Keratinocyte (primary cell): Measurements from ENCODE around the gene CABLES2. TPM values are rescaled to one million over a fixed set of nuclear protein-coding genes. Genes with fewer than 3 reads are reported as not detected.

Experiments used
- DNase-seq: peaks from one replicate; pipeline ENCODE4 v3.0.0-alpha.2; 2011; ENCODE audit warnings: low read depth, missing footprints, low spot score
- FAIRE-seq: peaks from 2 replicates; lab custom pipeline; 2011; peaks lifted over from hg19 to GRCh38; lab: Jason Lieb, UNC
- H2AFZ ChIP-seq: 2 replicates; pipeline ENCODE4 v1.6.0; 2012; ENCODE audit warnings: low read length, control low read depth, inconsistent platforms; ENCODE audit not compliant: control insufficient read depth
- H3K27ac ChIP-seq: 2 replicates; pipeline ENCODE4 v1.5.1; 2011; ENCODE audit warnings: low read length; ENCODE audit not compliant: control insufficient read depth, insufficient read depth
- H3K27me3 ChIP-seq: 3 replicates; pipeline ENCODE4 v1.6.0; 2011; ENCODE audit warnings: low read length; ENCODE audit not compliant: control insufficient read depth, insufficient read depth; ENCODE audit errors: extremely low read depth
- H3K36me3 ChIP-seq, 2 experiments: 2 replicates in 1 of 2; 3 replicates in 1 of 2; pipeline ENCODE4 v1.5.1; 2011; ENCODE audit warnings: low read length in 2 of 2, mild to moderate bottlenecking in 1 of 2; ENCODE audit not compliant: control insufficient read depth in 2 of 2, insufficient read depth in 2 of 2; ENCODE audit errors: extremely low read depth in 1 of 2
- H3K4me1 ChIP-seq: 3 replicates; pipeline ENCODE4 v1.5.1; 2011; ENCODE audit warnings: low read length; ENCODE audit not compliant: control insufficient read depth, insufficient read depth; ENCODE audit errors: extremely low read depth
- H3K4me2 ChIP-seq: 3 replicates; pipeline ENCODE4 v1.6.0; 2011; ENCODE audit warnings: low read depth, low read length; ENCODE audit not compliant: control insufficient read depth, insufficient read depth; ENCODE audit errors: extremely low read depth
- H3K4me3 ChIP-seq, 3 experiments: fragments of 200-600 bp in 1 of 3; sonication (generic) in 1 of 3; 2 replicates in 2 of 3; 3 replicates in 1 of 3; pipeline ENCODE4 v1.5.1; 2011 to 2016; ENCODE audit warnings: low read length in 3 of 3, mild to moderate bottlenecking in 3 of 3, control low read depth in 2 of 3, inconsistent platforms in 1 of 3, low read depth in 1 of 3, mixed read lengths in 1 of 3, mixed run types in 1 of 3, moderate library complexity in 1 of 3; ENCODE audit not compliant: control insufficient read depth in 2 of 3, insufficient read depth in 2 of 3; ENCODE audit errors: extremely low read depth in 1 of 3
- H3K79me2 ChIP-seq: 2 replicates; pipeline ENCODE4 v1.6.0; 2012; ENCODE audit warnings: low read length; ENCODE audit not compliant: control insufficient read depth, insufficient read depth
- H3K9ac ChIP-seq: 3 replicates; pipeline ENCODE4 v1.6.0; 2011; ENCODE audit warnings: low read length; ENCODE audit not compliant: control insufficient read depth, insufficient read depth; ENCODE audit errors: extremely low read depth
- H3K9me1 ChIP-seq: 3 replicates; pipeline ENCODE4 v1.6.0; 2011; ENCODE audit warnings: low read length; ENCODE audit not compliant: control insufficient read depth, insufficient read depth; ENCODE audit errors: extremely low read depth
- H3K9me3 ChIP-seq: 2 replicates; pipeline ENCODE4 v1.5.1; 2012; ENCODE audit warnings: low read depth, low read length; ENCODE audit not compliant: control insufficient read depth
- H4K20me1 ChIP-seq: 3 replicates; pipeline ENCODE4 v1.6.0; 2011; ENCODE audit warnings: low read length; ENCODE audit not compliant: control insufficient read depth, insufficient read depth; ENCODE audit errors: extremely low read depth
- CTCF ChIP-seq, 3 experiments: IDR thresholded peaks in 1 of 3; conservative IDR thresholded peaks in 1 of 3; optimal IDR thresholded peaks in 1 of 3; 2 replicates in 2 of 3; 3 replicates in 1 of 3; pipeline versions ENCODE3 to v1.5.1; 2011; ENCODE audit warnings: low read length in 3 of 3, mild to moderate bottlenecking in 3 of 3, moderate library complexity in 2 of 3, control low read depth in 1 of 3, inconsistent platforms in 1 of 3; ENCODE audit not compliant: insufficient read depth in 2 of 3; ENCODE audit errors: extremely low read depth in 1 of 3
- EZH2 ChIP-seq: IDR thresholded peaks from one replicate; pipeline ENCODE4 v1.6.1; 2012; ENCODE audit warnings: inconsistent platforms, mild to moderate bottlenecking, low read length, moderate library complexity
- dilution Hi-C: fragments of 300-500 bp; cut with MboI; formaldehyde crosslinking; loops from one replicate; pipeline ENCODE4 v1.7.0; 2020; ENCODE audit warnings: low sequenced_read_pairs; ENCODE audit not compliant: extremely low pct_ligation_motif_present
- polyA plus RNA-seq, 5 experiments: library from polyadenylated mRNA; depleted of rRNA in 3 of 5; stranded (reverse) in 3 of 5; stranded (forward) in 1 of 5; unstranded in 1 of 5; fragments of >200 nt; gene quantifications; 1 replicate in 1 of 5; 2 replicates in 3 of 5; 3 replicates in 1 of 5; pipeline versions ENCODE4 v1.2.1 to v1.2.3, GENCODE V29; 2011 to 2012; ENCODE audit warnings: missing spikeins in 2 of 5, low read depth in 1 of 5, low replicate concordance in 1 of 5

Gene CABLES2
- polyA plus RNA-seq, 1 donor (not counting 4 experiments of a cell fraction or from before 2014, with no cell fraction given) = 2.2 TPM

- Histone ChIP-seq H3K4me3 (no peak overlapping the region), H3K4me1 (no peaks in the 10 kb centered on the region), H4K20me1 (no peaks in the 10 kb centered on the region), H3K27ac (no peak overlapping the region), H3K79me2 (peaks cover 4% of the 10 kb centered on the region), H3K36me3 (peaks cover 48 to 57% of the 10 kb centered on the region in 2 experiments), H3K9ac (no peak overlapping the region), H3K9me1 (no peaks in the 10 kb centered on the region), H3K4me2 (no peak overlapping the region), H2AFZ (no peak overlapping the region), H3K27me3 (no peaks in the 10 kb centered on the region), H3K9me3 (no peaks in the 10 kb centered on the region)
- dilution Hi-C loops = no loop called here
- FAIRE-seq (no peak), DNase-seq (no peak)
- no peak for TF ChIP-seq CTCF (optimal IDR thresholded peaks at IDR 0.05 in 1 of 3, IDR thresholded peaks at IDR 0.05 in 1 of 3, conservative IDR thresholded peaks at IDR 0.05 in 1 of 3; ENCODE audit: extremely low read depth in 1 of 3, insufficient read depth in 2 of 3, low read length in 3 of 3)
Observed at GRCh38 chr20:62342910-62343309, 64.2 kb downstream of the CABLES2 start.

GRCh38 chr20:62339647-62340062 lies 67.4 kb downstream of the CABLES2 start:
- Histone ChIP-seq H3K4me3 (no peak overlapping the region), H3K27me3 (no peaks in the 10 kb centered on the region), H2AFZ (no peak overlapping the region), H3K4me1 (no peaks in the 10 kb centered on the region), H3K79me2 (peaks cover 4% of the 10 kb centered on the region), H3K36me3 (peaks cover 47 to 51% of the 10 kb centered on the region in 2 experiments), H3K27ac (no peak overlapping the region), H3K9me1 (no peaks in the 10 kb centered on the region), H3K9ac (no peak overlapping the region), H4K20me1 (no peaks in the 10 kb centered on the region), H3K9me3 (no peaks in the 10 kb centered on the region), H3K4me2 (no peak overlapping the region)
- FAIRE-seq (no peak), DNase-seq (no peak)
- dilution Hi-C loops = no loop called here
- no peak for TF ChIP-seq CTCF (optimal IDR thresholded peaks at IDR 0.05 in 1 of 3, IDR thresholded peaks at IDR 0.05 in 1 of 3, conservative IDR thresholded peaks at IDR 0.05 in 1 of 3; ENCODE audit: extremely low read depth in 1 of 3, insufficient read depth in 2 of 3, low read length in 3 of 3)
- TF ChIP-seq EZH2 = no peak

Other genes starting within 250 kb of the CABLES2 start
- 24.7 to 31.4 TPM (median 29.5 TPM) in 3 replicates for gene MTG2, start 224.3 kb downstream of the CABLES2 start, polyA plus RNA-seq
- not detected in 3 replicates for gene HRH3, start 187.0 kb downstream of the CABLES2 start, polyA plus RNA-seq
- 15.9 to 21.4 TPM (median 16.9 TPM) in 3 replicates for gene OSBPL2, start 168.8 kb downstream of the CABLES2 start, polyA plus RNA-seq
- 89.8 to 109 TPM (median 91.4 TPM) in 3 replicates for gene ADRM1, start 104.3 kb downstream of the CABLES2 start, polyA plus RNA-seq
- gene LAMA5, start 40.0 kb downstream of the CABLES2 start, polyA plus RNA-seq = 6.9 to 17.9 TPM (median 8.7 TPM) in 3 replicates
- 2,971 to 5,490 TPM (median 3,874 TPM) in 3 replicates for gene RPS21, start 20.2 kb downstream of the CABLES2 start, polyA plus RNA-seq
- 0.05 to 0.26 TPM (median 0.13 TPM) in 3 replicates for gene RBBP8NL, start 20.3 kb upstream of the CABLES2 start, polyA plus RNA-seq
- gene GATA5, start 68.7 kb upstream of the CABLES2 start, polyA plus RNA-seq = not detected in 3 replicates
- 0.43 to 1.8 TPM (median 1.4 TPM) in 3 replicates for gene SLCO4A1, start 235.2 kb upstream of the CABLES2 start, polyA plus RNA-seq